ENCODE results near the gene PDZRN3. TPM values are rescaled to one million over a fixed set of nuclear protein-coding genes. Genes with fewer than 3 reads are reported as not detected.

Gene PDZRN3
- total RNA-seq, 1 experiment from 2014 or later, result 0.24 TPM

DNA sequence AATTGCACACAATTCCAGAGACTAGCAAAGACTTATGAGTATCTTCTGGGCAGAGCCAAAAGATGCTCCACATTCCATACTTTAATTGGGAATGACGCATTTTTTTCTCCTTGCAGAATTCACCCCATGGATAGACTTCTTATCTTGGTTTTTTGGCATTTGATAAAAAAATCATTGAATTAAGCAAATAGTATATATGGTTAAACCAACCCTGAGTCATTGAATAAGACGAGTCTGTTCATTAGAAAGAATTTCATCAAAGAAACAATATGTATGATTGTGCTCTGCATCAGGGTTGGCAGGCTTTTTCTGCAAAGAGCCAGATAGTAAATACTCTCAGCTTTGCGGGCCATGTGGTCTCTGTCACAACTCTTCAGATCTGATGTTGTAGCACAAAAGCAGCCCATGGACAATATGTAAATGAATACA is 9.2 kb upstream of the PDZRN3 start:
- no peak for DNase-seq (ENCODE audit: low spot score)

GRCh38 chr3:73633453-73633852 is 8.7 kb upstream of the PDZRN3 start:
- BruUV-seq (replicated peaks), result no TSS peak
- H3K4me1 ChIP-seq (ENCODE audit: insufficient read depth, low read length, poor library complexity, severe bottlenecking), result no peaks in the 10 kb centered on the region
- H3K36me3 ChIP-seq (ENCODE audit: insufficient read depth, low read length, poor library complexity, severe bottlenecking), result no peaks in the 10 kb centered on the region
- no peaks in the 10 kb centered on the region for H3K9me3 ChIP-seq (ENCODE audit: low read depth, low read length, poor library complexity, severe bottlenecking)
- no peak for DNase-seq (ENCODE audit: low spot score)
- H3K27me3 ChIP-seq (replicated peaks; ENCODE audit: insufficient read depth, low read depth, low read length, poor library complexity), result no peaks in the 10 kb centered on the region
- no peak overlapping the region for H3K27ac ChIP-seq (ENCODE audit: low read depth, low read length, poor library complexity, severe bottlenecking)
- H3K4me3 ChIP-seq (ENCODE audit: low read depth, low read length, poor library complexity, severe bottlenecking), result no peak overlapping the region
- ChIA-PET POLR2A (ENCODE audit: low non-redundant PET) (no interaction called here), CTCF (no interaction called here)
- TF ChIP-seq CTCF (conservative IDR thresholded peaks at IDR 0.05; ENCODE audit: low read depth, low read length) (no peak), EZH2 (IDR thresholded peaks at IDR 0.05; ENCODE audit: borderline replicate concordance, low read depth, low read length, poor library complexity, severe bottlenecking) (no peak)
- intact Hi-C loops (cut with micrococcal nuclease; ENCODE audit: unreplicated experiment), result no loop called here

More for the DNA sequence above, 9.2 kb upstream of the PDZRN3 start:
- TF ChIP-seq CTCF (conservative IDR thresholded peaks at IDR 0.05; ENCODE audit: low read depth, low read length) (no peak), EZH2 (IDR thresholded peaks at IDR 0.05; ENCODE audit: borderline replicate concordance, low read depth, low read length, poor library complexity, severe bottlenecking) (no peak)
- Histone ChIP-seq H3K4me1 (ENCODE audit: insufficient read depth, low read length, poor library complexity, severe bottlenecking) (no peaks in the 10 kb centered on the region), H3K36me3 (ENCODE audit: insufficient read depth, low read length, poor library complexity, severe bottlenecking) (no peaks in the 10 kb centered on the region), H3K4me3 (ENCODE audit: low read depth, low read length, poor library complexity, severe bottlenecking) (no peak overlapping the region), H3K9me3 (ENCODE audit: low read depth, low read length, poor library complexity, severe bottlenecking) (no peaks in the 10 kb centered on the region), H3K27ac (ENCODE audit: low read depth, low read length, poor library complexity, severe bottlenecking) (no peak overlapping the region), H3K27me3 (replicated peaks; ENCODE audit: insufficient read depth, low read depth, low read length, poor library complexity) (no peaks in the 10 kb centered on the region)
- BruUV-seq (replicated peaks), result no TSS peak
- CTCF ChIA-PET, result no interaction called here
- intact Hi-C loops (cut with micrococcal nuclease; ENCODE audit: unreplicated experiment), result no loop called here
- POLR2A ChIA-PET (ENCODE audit: low non-redundant PET), result no interaction called here

- Histone ChIP-seq H3K4me3 (ENCODE audit: low read depth, low read length, poor library complexity, severe bottlenecking) (no peak overlapping the region), H3K27me3 (replicated peaks; ENCODE audit: insufficient read depth, low read depth, low read length, poor library complexity) (peaks cover 9% of the 10 kb centered on the region), H3K27ac (ENCODE audit: low read depth, low read length, poor library complexity, severe bottlenecking) (no peak overlapping the region), H3K4me1 (ENCODE audit: insufficient read depth, low read length, poor library complexity, severe bottlenecking) (no peaks in the 10 kb centered on the region), H3K36me3 (ENCODE audit: insufficient read depth, low read length, poor library complexity, severe bottlenecking) (no peaks in the 10 kb centered on the region), H3K9me3 (ENCODE audit: low read depth, low read length, poor library complexity, severe bottlenecking) (no peaks in the 10 kb centered on the region)
- no peak for TF ChIP-seq EZH2 (IDR thresholded peaks at IDR 0.05; ENCODE audit: borderline replicate concordance, low read depth, low read length, poor library complexity, severe bottlenecking)
- TF ChIP-seq CTCF (conservative IDR thresholded peaks at IDR 0.05; ENCODE audit: low read depth, low read length), result no peak
- no TSS peak for BruUV-seq (replicated peaks)
- no peak for DNase-seq (ENCODE audit: low spot score)
- intact Hi-C loops (cut with micrococcal nuclease; ENCODE audit: unreplicated experiment), result no loop called here
- ChIA-PET POLR2A (ENCODE audit: low non-redundant PET) (no interaction called here), CTCF (no interaction called here)
Measured at GRCh38 chr3:73626106-73626505, 1.4 kb upstream of the PDZRN3 start.

Measured in A673 (cell line).